HG02571 (cell line): ENCODE results near the gene VAPB.
A peak's percentile ranks its signal among the peaks of the same experiment; 100 is the strongest.

ENCODE experiments used
- ATAC-seq: cut with Tn5 transposase; IDR thresholded peaks from one replicate; pipeline ENCODE4 v1.9.1; 2021; ENCODE audit warnings: mild to moderate bottlenecking, moderate library complexity; ENCODE audit not compliant: unreplicated experiment

Gene VAPB

DNA sequence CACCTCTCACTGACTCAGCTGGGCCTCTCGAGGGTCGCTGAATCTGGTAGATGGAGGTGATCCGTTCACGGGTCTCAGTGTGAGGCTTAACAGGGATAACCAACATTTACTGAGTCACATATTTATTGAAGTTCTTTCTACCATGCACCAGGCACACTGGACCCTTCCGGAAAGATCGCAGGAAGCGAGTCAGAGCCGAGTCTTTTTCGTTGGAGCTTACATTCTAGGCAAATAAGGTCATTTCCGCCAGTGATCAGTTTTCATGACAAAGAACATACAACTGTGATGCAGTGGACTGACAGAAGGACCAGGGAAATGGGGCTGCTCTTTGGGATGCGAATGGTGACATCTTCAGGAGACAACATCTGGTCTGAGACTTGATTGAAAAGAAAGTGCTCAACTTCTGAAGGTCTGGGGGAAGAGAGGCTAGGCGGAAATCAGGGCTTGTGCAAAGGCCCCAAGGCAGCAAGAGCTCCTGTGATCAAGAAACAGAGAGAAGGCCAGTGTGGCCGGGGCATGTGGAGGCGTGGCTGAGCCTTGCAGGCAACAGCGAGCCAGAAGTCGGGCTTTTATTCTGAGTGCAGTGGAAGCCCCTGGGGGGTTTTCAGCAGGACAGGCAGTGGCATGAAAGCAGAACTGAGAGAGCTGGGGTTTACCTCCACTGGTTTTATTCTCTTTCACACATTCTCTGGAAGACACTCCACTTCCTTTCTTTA, 69.5 kb downstream of the VAPB start:
- ATAC-seq = peak; percentile 95

DNA sequence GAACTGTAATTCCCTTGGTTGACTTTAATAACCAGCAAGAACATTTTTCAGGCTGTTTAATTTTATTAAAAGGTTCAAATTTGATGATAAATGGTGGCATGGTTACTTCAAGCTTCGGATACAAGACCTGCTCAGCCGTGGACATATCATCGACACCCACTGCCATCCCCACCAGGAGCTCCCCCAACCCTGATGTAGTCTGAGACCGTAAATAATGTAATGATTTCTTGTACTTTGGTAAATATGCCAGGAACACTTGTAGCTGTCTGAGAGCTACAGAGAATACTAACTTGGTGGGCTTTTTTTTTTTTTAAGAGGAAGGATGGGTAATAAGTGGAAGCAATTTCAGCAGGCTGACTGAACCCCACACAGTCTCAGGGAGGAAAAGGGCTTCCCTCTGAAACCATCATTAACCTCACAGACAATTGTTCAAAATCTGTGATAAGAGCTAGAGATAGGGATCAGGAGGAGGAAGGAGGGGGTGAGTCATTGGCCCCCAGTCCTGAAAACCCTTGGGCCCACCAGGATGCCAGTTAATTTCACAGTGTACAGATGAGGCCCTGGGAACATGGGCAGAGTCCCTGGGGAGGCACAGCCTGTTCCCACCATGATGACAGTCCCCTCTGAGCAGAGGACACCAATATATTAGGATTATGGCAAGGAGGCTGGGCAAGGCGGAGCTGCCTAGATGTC, 70.2 kb downstream of the VAPB start:
- peak; percentile 12 for ATAC-seq

DNA sequence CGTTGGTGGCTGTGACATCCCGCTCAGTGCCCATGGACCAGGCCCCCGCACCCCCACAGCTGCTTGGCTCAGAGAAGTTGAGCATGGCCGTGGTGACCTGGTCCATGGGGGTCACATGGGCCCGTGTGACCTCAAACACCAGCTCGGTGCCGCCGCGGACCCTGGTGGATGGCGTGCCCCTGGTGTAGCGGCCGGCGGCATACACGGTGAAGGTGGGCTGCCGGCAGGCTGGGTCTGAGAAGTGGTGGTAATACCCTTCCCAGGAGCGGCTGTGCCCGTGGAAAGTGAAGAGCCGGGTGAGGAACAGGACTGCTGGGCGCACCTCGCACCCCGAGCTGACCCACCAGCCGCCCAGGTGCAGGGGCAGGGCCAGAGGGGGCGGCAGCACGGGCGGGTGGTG, 72.1 kb downstream of the VAPB start:
- no peak for ATAC-seq

DNA sequence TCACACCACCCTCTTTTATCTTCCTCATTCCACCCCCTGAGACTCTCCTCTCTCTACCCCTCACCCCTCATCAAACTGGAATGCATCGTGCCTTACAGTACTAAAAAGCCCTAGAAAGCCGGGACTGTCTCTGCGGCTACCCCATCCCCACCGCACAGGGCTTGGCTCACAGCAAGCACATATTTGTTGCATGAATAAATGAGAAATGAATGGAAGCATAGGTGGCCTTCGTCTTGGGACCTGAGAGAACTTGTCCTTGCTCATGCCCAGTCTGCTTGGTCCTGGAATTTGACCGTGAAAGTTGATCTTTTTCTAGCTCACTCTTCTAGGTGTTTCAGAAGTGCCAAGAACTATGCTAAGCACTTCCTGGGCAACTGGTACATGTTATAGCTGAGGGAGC, 72.9 kb downstream of the VAPB start:
- no peak for ATAC-seq

DNA sequence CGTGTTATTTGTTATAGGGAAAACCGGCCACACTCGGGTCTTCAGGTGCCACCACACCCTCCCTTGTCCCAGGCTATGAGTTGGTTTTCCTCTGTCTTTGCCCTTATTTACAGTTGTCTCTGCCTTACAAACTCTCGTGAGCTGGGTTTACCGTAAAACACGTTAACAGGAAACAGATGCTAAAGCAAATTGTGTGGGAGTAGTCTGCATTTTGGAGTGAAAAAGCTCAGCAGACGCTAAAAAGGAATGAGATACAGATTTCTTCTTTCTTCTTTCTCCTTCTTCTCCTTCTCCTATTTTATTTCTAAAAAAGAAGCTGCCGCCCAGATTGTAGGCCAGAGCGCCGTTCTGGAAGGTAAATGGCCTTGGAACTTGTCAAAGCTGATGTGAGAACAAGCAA, 74.2 kb downstream of the VAPB start:
- no peak for ATAC-seq

DNA sequence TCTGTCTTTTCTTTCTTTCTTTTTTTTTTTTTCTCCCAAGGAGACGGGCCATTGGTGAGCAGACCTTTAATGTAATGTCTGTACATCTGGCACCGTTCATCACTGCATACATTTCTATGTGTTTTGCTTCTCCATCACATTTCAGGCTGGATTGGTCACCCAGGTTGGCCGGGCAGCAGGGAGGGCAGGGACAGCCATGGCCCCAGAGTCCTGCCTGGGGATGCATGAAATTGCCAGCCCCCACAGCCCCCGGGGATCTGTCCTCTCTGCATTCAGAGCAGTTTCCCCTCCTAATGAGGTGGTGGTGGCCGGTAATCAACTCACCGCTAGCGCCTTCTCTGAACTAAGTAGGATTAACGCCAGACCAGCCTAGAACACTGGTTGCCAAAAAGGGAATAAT, 75.8 kb downstream of the VAPB start:
- ATAC-seq = no peak

DNA sequence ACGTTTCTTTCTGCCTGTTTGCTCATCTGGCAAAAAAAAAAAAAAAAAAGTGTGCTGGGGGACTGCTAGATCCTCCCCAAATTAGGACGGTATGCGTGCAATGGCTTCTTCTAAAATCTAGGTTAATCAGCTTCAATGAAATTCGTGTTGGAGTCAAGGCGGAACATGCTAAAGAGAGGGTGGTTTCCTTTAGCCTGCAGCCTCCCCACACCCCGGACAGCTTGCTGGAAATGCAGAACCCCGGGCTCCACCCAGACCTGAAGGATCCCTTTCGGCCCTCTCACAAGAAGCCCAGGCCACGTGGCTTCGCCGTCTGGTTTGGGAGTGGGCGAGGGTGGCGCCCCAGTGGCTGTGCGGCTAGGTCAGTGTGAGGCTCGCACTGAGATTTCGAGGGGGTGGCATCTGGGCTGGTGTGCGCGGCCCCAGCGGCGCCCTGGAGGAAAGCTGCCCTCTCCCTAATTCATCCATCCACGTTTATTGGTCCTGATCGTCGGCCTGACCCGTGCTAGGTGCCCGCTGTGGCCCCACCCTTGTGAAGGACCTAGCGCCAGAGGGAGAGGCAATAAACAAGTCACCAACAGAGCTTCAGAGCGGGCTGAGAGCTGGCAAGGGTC, 77.2 kb downstream of the VAPB start:
- no peak for ATAC-seq

DNA sequence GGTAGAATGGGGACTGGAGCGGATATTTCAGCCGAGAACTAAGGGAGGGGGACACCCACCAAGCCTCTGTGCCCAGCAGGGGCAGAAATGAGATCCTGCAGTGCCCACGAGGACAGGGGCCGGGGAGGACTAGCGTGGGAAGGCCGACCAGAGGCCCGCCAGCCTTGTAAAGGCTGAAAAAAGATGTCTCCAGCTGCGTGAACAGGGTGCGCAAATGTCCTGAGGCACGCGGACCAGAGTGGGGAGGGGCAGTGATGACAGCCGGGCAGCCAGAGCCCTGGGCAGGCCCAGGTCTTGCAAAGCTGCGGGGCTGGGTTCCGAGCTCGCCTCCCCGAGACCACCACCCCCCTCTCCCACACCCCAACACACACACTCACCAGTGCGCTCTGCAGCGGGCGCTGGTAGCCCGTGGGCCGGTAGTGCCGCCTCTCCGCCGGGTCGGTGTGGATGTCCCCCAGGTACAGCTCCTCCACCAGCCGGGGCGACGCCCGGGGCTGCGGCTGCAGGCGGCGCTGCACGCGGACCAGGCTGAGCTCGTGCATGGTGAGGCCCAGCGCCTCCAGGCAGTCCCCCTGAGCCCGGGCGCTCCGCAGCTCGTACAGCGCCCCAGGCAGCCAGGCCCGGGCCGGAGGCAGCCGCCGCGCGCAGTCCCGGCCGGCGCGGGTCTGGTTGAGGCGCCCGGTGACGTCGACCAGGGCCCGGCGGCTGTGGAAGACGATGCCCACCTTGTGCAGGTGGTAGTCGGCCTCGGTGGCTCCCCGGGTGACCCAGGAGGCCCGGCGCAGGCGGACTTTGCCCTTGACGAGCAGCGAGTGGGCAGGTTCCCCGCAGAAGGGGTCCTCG, 77.9 kb downstream of the VAPB start:
- no peak for ATAC-seq

DNA sequence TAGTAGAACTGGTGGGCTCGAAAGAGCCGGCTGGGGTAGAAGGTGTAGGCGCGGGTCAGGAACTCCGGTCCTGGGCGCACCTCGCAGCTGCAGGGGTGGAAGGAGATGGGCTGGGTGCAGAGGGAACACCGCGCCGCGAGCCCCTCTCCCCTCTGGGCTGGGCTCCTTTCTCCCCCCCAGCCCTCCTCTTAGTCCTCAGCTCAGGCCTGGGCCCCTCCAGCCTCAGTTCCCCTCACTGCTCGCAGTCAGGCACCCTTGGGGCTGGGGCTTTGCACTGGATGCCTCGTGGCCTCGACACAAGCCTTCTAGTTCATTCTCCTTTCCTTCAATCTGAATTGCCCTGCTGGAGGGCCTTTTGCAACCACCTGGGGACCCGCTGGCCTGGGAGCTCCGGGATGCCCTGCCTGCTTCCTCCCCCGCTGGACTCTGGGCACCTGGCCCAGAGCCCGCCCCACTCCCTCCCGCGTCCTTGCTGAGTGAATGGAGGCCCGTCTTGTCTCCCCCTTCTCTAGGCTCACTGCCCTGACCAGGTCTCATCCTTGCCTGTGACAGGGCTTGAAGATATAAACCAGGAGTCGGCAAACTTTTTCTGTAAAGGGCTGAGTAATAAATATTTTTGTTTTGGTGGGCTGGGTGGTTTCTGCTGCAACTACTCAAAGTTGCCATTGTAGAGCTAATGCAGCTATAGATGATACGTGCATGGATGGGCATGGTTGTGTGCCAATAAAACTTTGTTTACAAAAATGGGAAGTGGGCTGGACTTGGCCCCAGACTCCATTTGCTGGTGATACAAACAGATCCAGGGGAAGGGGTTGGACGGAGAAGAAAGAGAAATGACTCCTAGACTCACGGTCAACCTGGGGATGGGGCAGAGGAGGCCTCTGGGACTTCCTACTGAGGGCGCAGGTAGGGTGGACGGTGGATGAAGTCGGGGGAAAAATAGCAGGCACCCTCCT, 78.8 kb downstream of the VAPB start:
- no peak for ATAC-seq

DNA sequence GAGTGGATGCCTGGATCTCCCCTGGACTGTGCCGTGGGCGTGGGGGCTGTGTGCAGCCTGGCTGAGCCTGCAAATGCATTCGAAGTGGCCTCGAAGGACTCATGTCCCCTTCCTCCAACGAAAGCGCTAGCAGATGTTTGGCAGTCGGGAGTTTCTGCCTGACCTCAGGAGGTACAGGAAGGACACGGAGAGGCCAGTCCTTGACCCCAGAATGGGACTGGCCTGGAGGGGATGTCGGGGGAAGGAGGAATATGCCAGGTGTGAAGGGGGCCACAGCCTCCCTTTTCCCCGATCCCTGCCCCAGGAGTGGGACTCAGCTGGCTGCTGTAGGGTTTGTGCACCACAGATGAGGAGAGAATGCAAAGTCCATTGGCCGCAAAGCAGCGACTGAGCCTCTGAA, 80.6 kb downstream of the VAPB start:
- no peak for ATAC-seq

DNA sequence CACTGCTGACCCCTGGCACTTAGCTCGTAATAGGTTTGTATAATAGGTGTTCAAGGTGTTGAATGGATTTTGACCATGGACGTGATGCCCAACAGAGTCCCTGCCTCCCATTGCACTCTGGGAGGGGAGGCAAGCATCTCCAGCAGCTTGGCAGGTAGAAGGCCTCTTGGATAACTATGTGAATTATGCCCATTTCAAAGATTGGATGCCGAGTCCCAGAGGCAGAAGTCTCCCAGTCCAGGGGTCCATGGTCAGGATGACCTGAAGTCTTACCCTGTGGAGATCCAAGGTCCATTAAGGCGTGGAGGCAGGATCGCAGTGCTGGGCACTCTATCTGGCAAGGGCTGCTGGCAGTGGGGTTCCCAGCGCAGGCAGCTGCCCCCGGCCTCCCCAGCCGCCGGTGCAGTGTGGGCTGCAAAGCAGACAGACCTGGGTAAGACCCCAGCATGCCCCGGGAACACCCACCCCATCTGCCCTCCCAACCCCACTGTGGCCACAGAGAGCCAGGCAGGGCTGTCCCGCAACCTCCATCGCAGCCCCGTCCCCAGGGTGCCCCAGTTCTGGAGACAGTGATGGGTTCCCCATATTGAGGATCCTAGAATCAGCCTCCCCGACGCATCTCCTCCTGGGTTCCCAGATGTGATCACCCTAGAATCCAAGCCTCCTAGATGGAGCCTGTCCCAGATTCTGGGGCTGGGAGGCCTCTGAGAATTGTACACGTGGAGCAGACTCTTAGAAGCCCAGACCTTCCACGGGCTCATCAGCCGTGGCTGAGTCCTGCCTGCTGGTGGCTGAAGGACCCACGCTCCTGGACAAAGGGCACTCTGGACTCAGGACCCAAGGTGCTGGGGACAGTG, 81.5 kb downstream of the VAPB start:
- ATAC-seq = no peak

DNA sequence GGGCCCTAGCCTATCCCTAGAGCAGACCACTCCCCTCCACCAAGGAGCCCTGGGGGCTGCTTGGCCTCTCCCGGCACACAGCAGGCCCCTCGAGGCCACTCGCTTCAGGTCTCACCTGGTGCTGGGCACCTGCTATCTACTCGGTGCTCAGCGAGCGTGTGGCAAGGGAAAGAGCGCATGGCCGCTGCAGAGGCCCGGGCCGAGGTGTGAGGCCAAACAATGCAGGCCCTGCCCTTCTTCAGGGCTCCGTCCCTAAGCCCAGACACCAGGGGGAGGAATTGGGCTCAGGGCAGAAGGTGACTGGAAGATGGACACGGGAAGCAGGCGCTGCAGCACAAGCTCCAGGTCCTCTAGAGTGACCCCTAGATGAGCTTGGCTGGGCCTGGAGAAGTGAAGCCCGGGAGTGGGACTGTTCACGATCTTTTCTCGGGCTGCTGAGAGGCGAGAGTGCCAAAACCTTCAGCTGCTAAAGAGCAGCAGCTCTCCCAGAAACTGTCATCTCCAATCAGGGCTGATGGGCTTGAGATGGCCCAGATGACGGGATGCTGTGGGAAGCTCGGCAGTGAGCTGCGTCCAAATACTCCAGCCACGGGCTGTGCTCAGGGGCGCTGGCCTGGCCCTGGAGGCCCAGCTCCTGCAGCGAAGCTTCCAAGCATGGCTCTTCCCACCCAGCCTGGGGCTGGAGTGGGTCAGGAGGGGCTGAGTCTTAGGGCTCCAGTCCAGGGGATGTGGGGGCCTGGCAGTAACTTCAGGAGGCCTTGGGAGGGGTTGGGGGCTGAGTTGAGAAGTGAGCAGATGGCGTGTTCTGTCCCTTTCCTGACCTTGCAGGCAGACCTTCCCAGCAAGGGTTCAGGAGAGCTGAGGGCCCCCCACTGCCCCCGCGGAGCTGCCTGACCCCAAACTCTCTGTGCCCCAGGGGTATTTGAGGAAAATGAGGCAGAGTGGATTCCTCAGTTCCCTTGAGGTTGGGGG, 82.5 kb downstream of the VAPB start:
- no peak for ATAC-seq

DNA sequence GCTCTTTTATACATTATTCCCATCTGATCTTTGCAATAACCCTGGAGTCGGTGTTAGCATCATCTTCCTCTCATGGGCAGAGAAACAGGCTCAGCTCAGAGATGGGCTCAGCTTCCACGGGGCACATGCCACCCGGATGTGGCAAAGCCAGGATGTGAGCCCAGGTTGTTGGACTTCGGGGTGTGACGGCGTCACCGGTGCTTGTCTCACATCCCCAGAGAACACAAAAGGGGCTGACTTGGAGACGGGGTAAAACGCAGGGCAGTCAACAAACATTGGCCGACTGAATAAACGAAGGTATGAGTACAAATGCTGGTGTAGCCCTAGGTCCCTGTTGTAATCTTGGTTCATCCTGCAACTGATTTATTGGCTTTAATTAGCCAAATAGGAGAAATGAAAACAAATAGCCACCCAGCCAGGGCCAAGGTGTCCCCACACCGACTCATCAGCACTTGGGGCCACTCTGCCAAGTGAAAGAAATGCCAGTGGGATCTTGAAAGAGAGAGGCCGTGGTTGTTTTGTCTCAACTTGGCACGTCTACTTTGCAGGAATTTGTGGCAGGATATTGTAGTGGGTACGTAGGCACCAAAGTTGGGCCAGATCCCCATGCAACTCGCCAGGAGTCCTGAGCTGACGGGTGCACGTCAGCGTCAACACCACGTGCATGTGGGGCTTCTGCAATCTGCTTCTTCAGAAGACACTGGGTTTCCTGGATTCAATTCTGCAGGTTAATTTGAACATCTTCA, 83.4 kb downstream of the VAPB start:
- ATAC-seq = no peak

DNA sequence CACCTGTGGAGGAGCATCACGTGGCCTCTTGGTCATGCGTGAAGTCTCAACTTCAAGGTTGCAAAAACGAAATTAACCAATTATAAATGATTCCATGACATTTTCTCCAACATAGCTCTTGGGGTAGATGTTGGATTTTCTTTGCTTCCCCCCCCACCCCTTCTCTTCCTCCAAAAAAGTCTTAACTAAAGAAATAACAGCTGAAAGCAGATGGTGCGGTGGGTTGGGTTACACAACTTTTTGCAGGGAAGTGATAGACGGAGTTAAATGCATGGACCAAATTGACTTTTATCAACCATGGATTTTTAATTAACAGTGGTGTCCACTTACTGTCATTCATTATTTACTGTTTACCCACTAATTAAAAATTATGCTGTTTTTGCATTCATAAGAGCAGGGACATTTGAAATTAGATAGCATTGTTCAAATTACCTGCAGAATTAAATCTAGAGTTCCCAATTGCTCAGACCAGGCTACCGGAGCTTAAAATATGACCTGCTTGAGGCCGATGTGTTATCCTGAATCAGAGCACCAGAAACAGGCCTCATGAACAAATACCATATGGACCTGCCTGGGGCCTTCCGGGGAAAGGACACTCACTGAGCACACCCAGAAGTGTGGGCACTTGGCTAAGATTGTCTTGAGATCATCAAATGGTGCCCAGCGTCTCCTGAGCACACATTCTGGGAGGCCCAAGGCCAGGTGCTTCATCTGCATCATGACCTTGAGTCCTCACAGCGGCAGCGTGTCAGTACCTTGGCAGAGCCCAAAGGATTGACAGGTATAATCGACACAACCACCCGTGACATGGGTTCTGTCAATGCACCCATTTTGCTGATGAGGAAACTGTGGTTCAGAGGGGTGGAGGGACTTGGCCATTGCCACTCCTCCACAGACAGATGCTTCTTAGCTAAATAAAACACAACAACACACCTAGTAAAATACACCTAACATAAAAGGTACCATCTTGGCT, 84.7 kb downstream of the VAPB start:
- ATAC-seq = no peak

DNA sequence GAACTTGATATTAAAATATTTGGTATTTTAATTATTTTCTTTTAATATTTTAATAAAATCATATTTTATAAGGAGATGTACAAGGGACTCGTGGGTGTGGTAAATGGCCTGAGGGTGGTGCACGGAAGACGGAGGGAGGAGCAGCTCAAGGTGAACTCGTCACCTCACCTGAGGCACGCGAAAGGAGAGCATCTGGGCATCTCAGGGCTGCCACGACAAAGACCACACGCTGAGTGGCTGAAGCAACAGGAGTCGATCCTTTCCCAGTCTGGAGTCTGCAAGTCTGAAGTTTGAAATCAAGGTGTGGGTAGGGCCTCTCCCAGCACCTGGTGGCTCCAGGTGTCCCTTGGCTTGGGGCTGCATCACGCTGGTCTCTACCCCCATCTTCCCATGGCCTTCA, 86.4 kb downstream of the VAPB start:
- ATAC-seq = no peak

DNA sequence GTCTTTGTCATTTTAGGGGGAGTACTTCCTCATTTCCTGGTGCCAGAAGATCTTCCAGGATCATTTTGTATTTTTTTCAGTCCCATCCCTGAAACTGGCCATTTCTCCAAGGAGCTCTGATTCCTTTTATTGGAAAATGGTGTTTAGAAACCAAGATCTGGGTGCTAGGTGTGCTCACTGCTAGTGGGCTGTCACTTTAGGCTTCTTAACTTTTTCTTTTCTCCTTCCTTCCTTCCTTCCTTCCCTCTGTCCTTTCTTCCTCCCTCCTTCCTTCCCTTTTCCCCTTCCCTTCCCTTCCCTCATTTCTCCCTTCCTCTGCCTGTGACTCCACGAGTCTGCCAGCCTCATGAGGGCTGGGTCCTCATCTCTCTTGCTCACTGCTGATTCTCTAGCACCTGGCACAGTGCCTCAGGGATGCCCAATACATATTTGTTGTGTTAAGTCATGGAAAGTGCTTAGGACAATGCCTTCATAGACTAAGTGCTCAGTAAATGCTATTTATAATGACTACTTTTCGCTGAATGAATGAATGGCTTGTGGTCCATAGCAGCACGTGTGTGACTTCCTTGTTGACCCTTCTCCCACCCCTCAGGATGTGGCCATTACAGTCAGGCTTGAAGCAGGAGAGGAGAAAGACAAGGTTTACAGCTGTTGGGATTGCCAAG, 89.2 kb downstream of the VAPB start:
- no peak for ATAC-seq
